Measurements from ENCODE around the gene EXOC2. TPM values are rescaled to one million over a fixed set of nuclear protein-coding genes. Genes with fewer than 3 reads are reported as not detected.

The EXOC2 gene
- total RNA-seq, 4 donors from 2014 or later: 20.9 to 28.5 (median 24.6) TPM

DNA sequence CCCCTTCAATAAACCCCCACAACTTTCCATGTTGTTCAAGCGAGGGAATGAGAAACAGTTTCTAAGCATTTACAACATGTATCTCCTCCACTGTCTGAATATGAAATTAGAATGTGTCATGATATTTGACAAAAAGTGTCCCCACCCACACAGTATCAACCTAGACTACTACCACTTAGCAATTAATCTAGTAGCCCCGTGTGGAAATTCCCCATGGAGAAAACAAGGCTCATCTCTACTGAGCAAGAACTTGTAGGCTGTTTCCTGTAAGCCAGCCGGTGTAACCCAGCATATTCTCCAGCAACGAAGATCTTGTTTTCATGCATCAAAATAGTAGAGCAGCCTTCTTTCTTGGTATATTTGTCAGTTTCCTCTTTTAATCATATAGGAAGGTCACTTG is 186.4 kb downstream of the EXOC2 start:
- TF ChIP-seq EP300 (IDR thresholded peaks at IDR 0.05) (no peak), POLR2AphosphoS5 (IDR thresholded peaks at IDR 0.05) (no peak), POLR2A (IDR thresholded peaks at IDR 0.05; ENCODE audit: low read depth) (no peak)
- TF ChIP-seq, protein P1, sequence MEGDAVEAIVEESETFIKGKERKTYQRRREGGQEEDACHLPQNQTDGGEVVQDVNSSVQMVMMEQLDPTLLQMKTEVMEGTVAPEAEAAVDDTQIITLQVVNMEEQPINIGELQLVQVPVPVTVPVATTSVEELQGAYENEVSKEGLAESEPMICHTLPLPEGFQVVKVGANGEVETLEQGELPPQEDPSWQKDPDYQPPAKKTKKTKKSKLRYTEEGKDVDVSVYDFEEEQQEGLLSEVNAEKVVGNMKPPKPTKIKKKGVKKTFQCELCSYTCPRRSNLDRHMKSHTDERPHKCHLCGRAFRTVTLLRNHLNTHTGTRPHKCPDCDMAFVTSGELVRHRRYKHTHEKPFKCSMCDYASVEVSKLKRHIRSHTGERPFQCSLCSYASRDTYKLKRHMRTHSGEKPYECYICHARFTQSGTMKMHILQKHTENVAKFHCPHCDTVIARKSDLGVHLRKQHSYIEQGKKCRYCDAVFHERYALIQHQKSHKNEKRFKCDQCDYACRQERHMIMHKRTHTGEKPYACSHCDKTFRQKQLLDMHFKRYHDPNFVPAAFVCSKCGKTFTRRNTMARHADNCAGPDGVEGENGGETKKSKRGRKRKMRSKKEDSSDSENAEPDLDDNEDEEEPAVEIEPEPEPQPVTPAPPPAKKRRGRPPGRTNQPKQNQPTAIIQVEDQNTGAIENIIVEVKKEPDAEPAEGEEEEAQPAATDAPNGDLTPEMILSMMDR (IDR thresholded peaks at IDR 0.05): no peak
- 59% methylated on average over 4 of the region's 4 CpGs for WGBS
- Histone ChIP-seq H3K4me1 (no peaks in the 10 kb centered on the region), H3K27me3 (no peaks in the 10 kb centered on the region), H3K9me3 (no peaks in the 10 kb centered on the region), H3K27ac (replicated peaks in 1 of 4) (no peak overlapping the region), H3K36me3 (peaks cover 0 to 20% (median 10%) of the 10 kb centered on the region in 4 donors), H3K4me3 (no peak overlapping the region)
- no peak for DNase-seq (ENCODE audit: extremely low spot score)
- intact Hi-C loops (cut with DNase I): no loop called here

GRCh38 chr6:505374-505773 is 187.6 kb downstream of the EXOC2 start:
- intact Hi-C loops (cut with DNase I): no loop called here
- no peaks in the 10 kb centered on the region for H3K4me1 ChIP-seq
- no peak overlapping the region for H3K27ac ChIP-seq (replicated peaks in 1 of 4)
- TF ChIP-seq, protein P1 (IDR thresholded peaks at IDR 0.05): no peak
- TF ChIP-seq EP300 (IDR thresholded peaks at IDR 0.05) (no peak), POLR2AphosphoS5 (IDR thresholded peaks at IDR 0.05) (no peak), POLR2A (IDR thresholded peaks at IDR 0.05; ENCODE audit: low read depth) (no peak)
- H3K4me3 ChIP-seq: no peak overlapping the region
- H3K36me3 ChIP-seq: peaks cover 0 to 17% (median 10%) of the 10 kb centered on the region in 4 donors
- DNase-seq (ENCODE audit: extremely low spot score): no peak
- no peaks in the 10 kb centered on the region for H3K27me3 ChIP-seq
- WGBS: 85% methylated on average over 9 of the region's 10 CpGs
- no peaks in the 10 kb centered on the region for H3K9me3 ChIP-seq

DNA sequence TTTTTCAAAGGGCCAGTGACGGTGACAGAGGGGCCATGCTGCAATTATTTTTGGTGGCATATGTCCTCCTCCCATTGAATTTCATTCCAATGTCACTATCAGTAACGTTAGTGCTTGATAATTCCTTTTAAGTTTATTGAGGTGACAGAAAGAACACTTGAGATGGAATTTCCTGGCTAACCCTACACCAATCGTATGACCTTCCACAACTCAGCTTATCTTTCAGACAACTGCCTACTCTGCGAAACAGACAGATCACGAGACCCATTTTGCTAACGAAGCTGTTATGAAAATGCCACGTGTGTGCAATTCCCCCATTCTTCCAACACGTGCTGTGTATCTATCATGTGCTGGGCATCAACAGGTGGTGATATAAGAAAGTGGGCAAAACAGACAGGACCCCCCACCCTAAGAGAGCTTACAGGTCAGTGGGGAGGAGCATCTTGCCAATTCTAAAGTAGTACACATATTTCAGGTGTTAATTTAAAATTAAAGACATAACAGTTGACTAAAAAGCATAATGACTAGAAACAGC is 188.4 kb downstream of the EXOC2 start:
- Histone ChIP-seq H3K27ac (replicated peaks in 1 of 4) (no peak overlapping the region), H3K9me3 (no peaks in the 10 kb centered on the region), H3K36me3 (peaks cover 0 to 17% (median 10%) of the 10 kb centered on the region in 4 donors), H3K27me3 (no peaks in the 10 kb centered on the region), H3K4me3 (no peak overlapping the region), H3K4me1 (no peaks in the 10 kb centered on the region)
- no peak for TF ChIP-seq EP300 (IDR thresholded peaks at IDR 0.05)
- TF ChIP-seq POLR2AphosphoS5 (IDR thresholded peaks at IDR 0.05): no peak
- TF ChIP-seq, protein P1 (IDR thresholded peaks at IDR 0.05): no peak
- no peak for TF ChIP-seq POLR2A (IDR thresholded peaks at IDR 0.05; ENCODE audit: low read depth)
- 93% methylated on average over 8 of the region's 8 CpGs for whole genome bisulfite sequencing
- no peak for DNase-seq (ENCODE audit: extremely low spot score)
- intact Hi-C loops (cut with DNase I): no loop called here

DNA sequence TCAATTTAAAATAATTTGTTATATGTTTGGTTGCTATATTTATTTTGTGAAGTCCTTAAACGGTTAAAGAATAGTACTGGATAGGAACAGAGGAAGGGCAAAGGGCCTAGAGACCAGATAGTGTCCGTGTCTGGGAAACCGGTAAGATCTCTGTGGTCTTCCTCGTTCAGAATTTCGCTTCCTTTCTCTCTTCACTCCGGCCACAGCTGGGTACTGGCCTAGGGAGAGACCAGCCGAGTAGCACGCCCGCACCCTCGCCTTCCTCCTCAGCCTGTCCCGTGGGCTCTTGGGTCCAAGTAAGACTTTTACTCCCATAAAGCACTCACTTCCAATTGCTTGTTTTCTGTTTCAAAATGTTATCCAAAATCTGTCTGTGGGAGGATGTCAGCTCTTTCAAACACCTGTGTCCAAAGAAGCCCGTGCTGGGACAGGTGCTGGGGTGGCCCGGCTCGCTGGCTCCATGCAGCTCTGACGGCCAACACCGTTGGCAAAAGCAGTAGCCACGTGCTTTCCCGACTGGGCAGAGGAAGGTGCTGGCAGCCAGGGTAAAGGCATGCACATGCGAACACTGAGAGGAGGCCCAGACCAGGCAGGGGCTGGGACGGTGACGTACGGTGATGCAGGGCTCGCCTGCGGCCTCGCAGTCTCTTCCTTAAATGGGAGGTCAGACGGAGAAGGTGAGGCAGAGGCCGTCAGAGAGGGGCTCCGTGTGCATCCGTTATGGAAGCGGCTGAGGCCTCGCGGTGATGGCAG is 189.2 kb downstream of the EXOC2 start:
- no peaks in the 10 kb centered on the region for H3K27me3 ChIP-seq
- no peaks in the 10 kb centered on the region for H3K4me1 ChIP-seq
- peaks cover 0 to 19% (median 12%) of the 10 kb centered on the region in 4 donors for H3K36me3 ChIP-seq
- H3K4me3 ChIP-seq: no peak overlapping the region
- no peaks in the 10 kb centered on the region for H3K9me3 ChIP-seq
- intact Hi-C loops (cut with DNase I): no loop called here
- H3K27ac ChIP-seq (replicated peaks in 1 of 4): no peak overlapping the region
- TF ChIP-seq EP300 (IDR thresholded peaks at IDR 0.05): no peak
- 90% methylated on average over 32 of the region's 32 CpGs for WGBS
- no peak for DNase-seq (ENCODE audit: extremely low spot score)

- peaks cover 0 to 23% (median 14%) of the 10 kb centered on the region in 4 donors for H3K36me3 ChIP-seq
- DNase-seq (ENCODE audit: extremely low spot score): no peak
- TF ChIP-seq POLR2A (IDR thresholded peaks at IDR 0.05; ENCODE audit: low read depth) (no peak), POLR2AphosphoS5 (IDR thresholded peaks at IDR 0.05) (no peak), EP300 (IDR thresholded peaks at IDR 0.05) (no peak)
- TF ChIP-seq, protein P1 (IDR thresholded peaks at IDR 0.05): no peak
- no peaks in the 10 kb centered on the region for H3K4me1 ChIP-seq
- no peaks in the 10 kb centered on the region for H3K27me3 ChIP-seq
- no peak overlapping the region for H3K27ac ChIP-seq (replicated peaks in 1 of 4)
- WGBS: 86% methylated on average over 7 of the region's 7 CpGs
- H3K9me3 ChIP-seq: no peaks in the 10 kb centered on the region
- intact Hi-C loops (cut with DNase I): no loop called here
- H3K4me3 ChIP-seq: no peak overlapping the region
Observed at GRCh38 chr6:502761-503160, 190.2 kb downstream of the EXOC2 start.

All from esophagus muscularis mucosa (tissue), 4 donors.